ENCODE data around the gene NSUN6. TPM values are rescaled to one million over a fixed set of nuclear protein-coding genes. Genes with fewer than 3 reads are reported as not detected.
A peak's percentile ranks its signal among the peaks of the same experiment; 100 is the strongest.

Gene NSUN6
- polyA plus RNA-seq, 3 donors: 1.2 to 5.1 (median 3.1) TPM

GRCh38 chr10:18660816-18661431, 9.5 kb upstream of the NSUN6 start:
- H3K27ac ChIP-seq (ENCODE audit: low read depth in 1 of 2, low read length in 2 of 2): no peak overlapping the region
- H3K79me2 ChIP-seq (ENCODE audit: insufficient read depth, low read length): peaks cover 76% of the 10 kb centered on the region
- H3K9me3 ChIP-seq (replicated peaks in 1 of 2; ENCODE audit: control insufficient read depth in 1 of 2, insufficient read depth in 1 of 2, low read length in 2 of 2): no peaks in the 10 kb centered on the region
- intact Hi-C loops (cut with micrococcal nuclease): no loop called here
- TF ChIP-seq, protein P1, sequence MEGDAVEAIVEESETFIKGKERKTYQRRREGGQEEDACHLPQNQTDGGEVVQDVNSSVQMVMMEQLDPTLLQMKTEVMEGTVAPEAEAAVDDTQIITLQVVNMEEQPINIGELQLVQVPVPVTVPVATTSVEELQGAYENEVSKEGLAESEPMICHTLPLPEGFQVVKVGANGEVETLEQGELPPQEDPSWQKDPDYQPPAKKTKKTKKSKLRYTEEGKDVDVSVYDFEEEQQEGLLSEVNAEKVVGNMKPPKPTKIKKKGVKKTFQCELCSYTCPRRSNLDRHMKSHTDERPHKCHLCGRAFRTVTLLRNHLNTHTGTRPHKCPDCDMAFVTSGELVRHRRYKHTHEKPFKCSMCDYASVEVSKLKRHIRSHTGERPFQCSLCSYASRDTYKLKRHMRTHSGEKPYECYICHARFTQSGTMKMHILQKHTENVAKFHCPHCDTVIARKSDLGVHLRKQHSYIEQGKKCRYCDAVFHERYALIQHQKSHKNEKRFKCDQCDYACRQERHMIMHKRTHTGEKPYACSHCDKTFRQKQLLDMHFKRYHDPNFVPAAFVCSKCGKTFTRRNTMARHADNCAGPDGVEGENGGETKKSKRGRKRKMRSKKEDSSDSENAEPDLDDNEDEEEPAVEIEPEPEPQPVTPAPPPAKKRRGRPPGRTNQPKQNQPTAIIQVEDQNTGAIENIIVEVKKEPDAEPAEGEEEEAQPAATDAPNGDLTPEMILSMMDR (IDR thresholded peaks at IDR 0.05): no peak
- H3K4me1 ChIP-seq (ENCODE audit: control insufficient read depth in 1 of 2, insufficient read depth in 2 of 2, low read length in 2 of 2): peaks cover 17 to 35% of the 10 kb centered on the region in 2 donors
- no peak for DNase-seq
- H3K27me3 Mint-ChIP-seq (ENCODE audit: low read depth in 3 of 3): no peaks in the 10 kb centered on the region
- peaks cover 3 to 7% of the 10 kb centered on the region in 2 donors for H3K36me3 Mint-ChIP-seq
- H3K27ac Mint-ChIP-seq: peak overlapping the region in 2 of 7 donors; percentile 8 to 26
- H3K9ac ChIP-seq (ENCODE audit: insufficient read depth, low read length, poor library complexity, severe bottlenecking): no peak overlapping the region
- 100% methylated on average over 3 of the region's 19 CpGs for WGBS (ENCODE audit: insufficient coverage)
- peaks cover 39% of the 10 kb centered on the region for H4K20me1 ChIP-seq (ENCODE audit: insufficient read depth, low read length)
- no peak overlapping the region for H2AFZ ChIP-seq (ENCODE audit: insufficient read depth, low read depth, low read length, poor library complexity, severe bottlenecking)
- H3K4me3 Mint-ChIP-seq: peak overlapping the region; percentile 21 to 57
- peak overlapping the region in 2 of 3 experiments; percentile 97 to 100 for H3K4me3 ChIP-seq (replicated peaks in 1 of 3; ENCODE audit: low read depth in 2 of 3, low read length in 3 of 3)
- H3K4me2 ChIP-seq (replicated peaks; ENCODE audit: extremely low read depth, low read length, poor library complexity, severe bottlenecking): peak overlapping the region; percentile 81
- H3K9me3 Mint-ChIP-seq: peaks cover 0 to 1% (median 0%) of the 10 kb centered on the region in 7 donors
- H3K36me3 ChIP-seq (replicated peaks in 1 of 2; ENCODE audit: control insufficient read depth in 1 of 2, insufficient read depth in 2 of 2, low read length in 2 of 2): no peaks in the 10 kb centered on the region
- H3K27me3 ChIP-seq (ENCODE audit: control insufficient read depth in 2 of 2, insufficient read depth in 2 of 2, low read length in 2 of 2): no peaks in the 10 kb centered on the region
- H3K4me1 Mint-ChIP-seq: peaks cover 30% of the 10 kb centered on the region

DNA sequence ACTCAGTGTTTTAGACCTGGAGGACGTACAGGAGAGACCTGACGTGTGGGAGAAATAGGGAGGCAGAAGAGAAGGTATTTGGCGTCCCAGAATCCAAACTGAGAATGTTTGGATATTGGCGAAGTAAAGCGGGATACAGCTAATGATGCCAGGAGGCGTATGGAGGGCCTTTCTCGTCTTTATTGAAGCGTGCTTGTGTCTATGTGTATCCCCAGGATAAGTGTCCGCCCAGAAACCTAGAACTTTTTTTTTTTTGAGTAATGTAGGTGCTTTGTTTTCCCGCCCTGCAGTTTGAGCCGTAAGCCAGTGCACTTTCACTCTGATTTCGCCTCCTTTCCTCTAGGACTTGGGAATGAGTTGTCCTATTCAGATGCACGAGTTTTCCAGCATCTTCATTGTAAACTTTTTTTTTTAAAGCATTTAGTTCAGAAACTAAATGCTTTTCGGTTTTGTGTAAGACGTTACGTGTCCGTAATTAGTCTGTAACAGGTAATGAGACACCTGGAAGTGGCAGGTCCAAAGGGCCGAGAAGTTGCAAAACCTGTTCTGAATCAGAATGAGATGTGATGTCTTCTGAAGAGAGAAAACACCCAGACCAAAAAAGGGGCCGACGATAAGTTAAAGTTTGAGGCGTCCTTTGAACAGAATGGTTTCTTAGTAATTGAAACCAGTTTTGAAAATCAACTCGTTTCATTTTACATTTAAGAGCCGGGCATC, 8.6 kb upstream of the NSUN6 start:
- Histone ChIP-seq H3K36me3 (replicated peaks in 1 of 2; ENCODE audit: control insufficient read depth in 1 of 2, insufficient read depth in 2 of 2, low read length in 2 of 2) (no peaks in the 10 kb centered on the region), H3K4me3 (replicated peaks in 1 of 3; ENCODE audit: low read depth in 2 of 3, low read length in 3 of 3) (peak overlapping the region; percentile 84 to 100 (median 97)), H3K9me3 (replicated peaks in 1 of 2; ENCODE audit: control insufficient read depth in 1 of 2, insufficient read depth in 1 of 2, low read length in 2 of 2) (no peaks in the 10 kb centered on the region), H4K20me1 (ENCODE audit: insufficient read depth, low read length) (peaks cover 29% of the 10 kb centered on the region), H2AFZ (ENCODE audit: insufficient read depth, low read depth, low read length, poor library complexity, severe bottlenecking) (peak overlapping the region; percentile 82), H3K4me2 (replicated peaks; ENCODE audit: extremely low read depth, low read length, poor library complexity, severe bottlenecking) (peak overlapping the region; percentile 81), H3K27me3 (ENCODE audit: control insufficient read depth in 2 of 2, insufficient read depth in 2 of 2, low read length in 2 of 2) (no peaks in the 10 kb centered on the region), H3K79me2 (ENCODE audit: insufficient read depth, low read length) (peaks cover 66% of the 10 kb centered on the region), H3K4me1 (ENCODE audit: control insufficient read depth in 1 of 2, insufficient read depth in 2 of 2, low read length in 2 of 2) (peaks cover 17 to 35% of the 10 kb centered on the region in 2 donors), H3K9ac (ENCODE audit: insufficient read depth, low read length, poor library complexity, severe bottlenecking) (peak overlapping the region; percentile 95), H3K27ac (ENCODE audit: low read depth in 1 of 2, low read length in 2 of 2) (peak overlapping the region; percentile 85 to 96)
- DNase-seq: peak in 1 of 3 donors; percentile 7
- Mint-ChIP-seq H3K4me3 (peak overlapping the region; percentile 99 to 100), H3K9me3 (peaks cover 0 to 1% (median 0%) of the 10 kb centered on the region in 7 donors), H3K27me3 (ENCODE audit: low read depth in 3 of 3) (no peaks in the 10 kb centered on the region), H3K36me3 (peaks cover 4 to 7% of the 10 kb centered on the region in 2 donors), H3K27ac (peak overlapping the region; percentile 97 to 100 (median 98)), H3K4me1 (peaks cover 30% of the 10 kb centered on the region)
- intact Hi-C loops (cut with micrococcal nuclease): loop anchor here (10.0 kb wide), 3 partner anchors 1015 to 1845 kb away; partner anchors contain the start of genes RSU1 (in 1 of the 2) and STAM (in 1 of the 2)
- TF ChIP-seq, protein P1 (IDR thresholded peaks at IDR 0.05): no peak
- under 1% methylated on average over 15 of the region's 23 CpGs for WGBS (ENCODE audit: insufficient coverage)
